Loucy (cell line): ENCODE data around the gene PTAFR.

Source experiments
- CTCF ChIP-seq: fragments of 200-600 bp; sonication (generic); conservative IDR thresholded peaks from 2 replicates; pipeline ENCODE4 v1.5.1; 2014; ENCODE audit warnings: mild to moderate bottlenecking, antibody characterized with exemption, low read length
- EZH2phosphoT487 ChIP-seq: fragments of 200-600 bp; IDR thresholded peaks from 2 replicates; pipeline ENCODE4 v1.6.1; 2018; ENCODE audit warnings: antibody characterized with exemption, mild to moderate bottlenecking, moderate library complexity, borderline replicate concordance

GRCh38 chr1:28145728-28146127, 30.8 kb downstream of the PTAFR start:
- TF ChIP-seq CTCF (no peak), EZH2phosphoT487 (no peak)
